M059J (cell line): ENCODE results near the gene EMILIN3. TPM values are rescaled to one million over a fixed set of nuclear protein-coding genes. Genes with fewer than 3 reads are reported as not detected.

Experiments used
- DNase-seq: peaks from one replicate; pipeline ENCODE4 v3.0.0-alpha.2; 2012; ENCODE audit warnings: low read depth
- total RNA-seq: library from RNA; depleted of rRNA; stranded (reverse); fragments of >200 nt; shearing (Covaris generic); gene quantifications from 2 replicates; pipeline ENCODE4 v1.2.3, GENCODE V29; 2014

EMILIN3 gene
- total RNA-seq, 1 experiment from 2014 or later: not detected

GRCh38 chr20:41364236-41364855 lies 2.3 kb downstream of the EMILIN3 start:
- DNase-seq: no peak

- no peak for DNase-seq
Observed at GRCh38 chr20:41363601-41364000, 3.0 kb downstream of the EMILIN3 start.

GRCh38 chr20:41362748-41363140 lies 3.9 kb downstream of the EMILIN3 start:
- DNase-seq: no peak

- DNase-seq: no peak
Observed at GRCh38 chr20:41361757-41362747, 4.6 kb downstream of the EMILIN3 start.

- DNase-seq: no peak
Observed at GRCh38 chr20:41360831-41361756, 5.5 kb downstream of the EMILIN3 start.

- no peak for DNase-seq
Observed at GRCh38 chr20:41359541-41360011, 7.0 kb downstream of the EMILIN3 start.

GRCh38 chr20:41358717-41359116 lies 7.9 kb downstream of the EMILIN3 start:
- DNase-seq: no peak

- no peak for DNase-seq
Observed at GRCh38 chr20:41358230-41358629, 8.4 kb downstream of the EMILIN3 start.

GRCh38 chr20:41357424-41358163 lies 9.0 kb downstream of the EMILIN3 start:
- no peak for DNase-seq

GRCh38 chr20:41356951-41357350 lies 9.7 kb downstream of the EMILIN3 start:
- no peak for DNase-seq

- DNase-seq: no peak
Observed at GRCh38 chr20:41355598-41356203, 10.9 kb downstream of the EMILIN3 start.

- DNase-seq: no peak
Observed at GRCh38 chr20:41355192-41355591, 11.4 kb downstream of the EMILIN3 start.

GRCh38 chr20:41353530-41353929 lies 13.1 kb downstream of the EMILIN3 start:
- no peak for DNase-seq

- no peak for DNase-seq
Observed at GRCh38 chr20:41352666-41353065, 14.0 kb downstream of the EMILIN3 start.

- no peak for DNase-seq
Observed at GRCh38 chr20:41352106-41352505, 14.5 kb downstream of the EMILIN3 start.

- DNase-seq: no peak
Observed at GRCh38 chr20:41350408-41350962, 16.1 kb downstream of the EMILIN3 start.

GRCh38 chr20:41349943-41350342 lies 16.7 kb downstream of the EMILIN3 start:
- no peak for DNase-seq

- no peak for DNase-seq
Observed at GRCh38 chr20:41349266-41349665, 17.4 kb downstream of the EMILIN3 start.

GRCh38 chr20:41348430-41349172 lies 18.0 kb downstream of the EMILIN3 start:
- DNase-seq: no peak
